Right lobe of liver (tissue), 4 donors: ENCODE measurements around the gene SLC24A4.

Source experiments
- CTCF ChIP-seq, 4 donors: fragments of 200-600 bp in 3 of 4; fragments of 450-650 bp in 1 of 4; IDR thresholded peaks; one replicate each; pipeline versions ENCODE4 v1.5.1 to v1.8.0; 2016 to 2022; ENCODE audit warnings: antibody characterized with exemption in 4 of 4, mild to moderate bottlenecking in 2 of 4
- POLR2A ChIP-seq: fragments of 450-650 bp; IDR thresholded peaks from one replicate; pipeline ENCODE4 v1.6.1; 2017; ENCODE audit warnings: antibody characterized with exemption, mild to moderate bottlenecking
- donor health status: DM: no; HTN: no; CAD: no.
- donor health status: DM: no; HTN: no; CAD: no.
- donor health status: DM: no; HTN: yes; CAD: no.

- TF ChIP-seq CTCF (IDR thresholded peaks at IDR 0.05) (no peak), POLR2A (no peak)
Observed at GRCh38 chr14:92453691-92454090, 130.7 kb downstream of the SLC24A4 start.
